GM12865 (cell line): ENCODE results near the gene C1QTNF12.
"Not testable (repeated sequence)": the region's sequence is repeated elsewhere in the genome, so short reads cannot be mapped to it uniquely, and the experiment has no call there.

Source experiments
- DNase-seq: peaks from one replicate; pipeline ENCODE4 v3.0.0; 2010; ENCODE audit warnings: low read depth
- H3K4me3 ChIP-seq: 2 replicates; pipeline ENCODE4 v1.5.1; 2011; ENCODE audit warnings: mild to moderate bottlenecking, low read depth, low read length, control low read depth
- TF ChIP-seq, protein P1 (sequence below): IDR thresholded peaks from 2 replicates; pipeline ENCODE4 v1.5.1; 2011; ENCODE audit warnings: low read length, control low read depth, low read depth, inconsistent platforms; ENCODE audit not compliant: insufficient read depth; ENCODE audit errors: missing control alignments

The C1QTNF12 gene

DNA sequence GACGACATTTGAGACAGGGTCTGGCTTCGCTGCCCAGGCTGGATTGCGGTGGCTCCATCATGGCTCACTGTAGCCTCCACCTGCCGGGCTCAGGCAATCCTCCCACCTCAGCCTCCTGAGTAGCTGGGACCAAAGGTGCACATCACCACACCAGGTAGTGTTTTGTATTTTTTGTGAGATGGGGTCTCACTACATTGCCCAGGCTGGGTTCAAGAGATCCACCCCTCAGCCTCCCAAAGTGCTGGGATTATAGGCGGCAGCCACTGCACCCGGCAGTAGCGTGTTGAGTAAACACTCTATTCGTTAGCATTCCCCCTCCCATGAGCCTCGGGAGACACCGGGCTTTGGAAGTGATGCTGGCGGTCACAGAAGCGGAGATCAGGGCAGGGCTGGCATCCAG, 6.8 kb upstream of the C1QTNF12 start:
- DNase-seq: no peak
- H3K4me3 ChIP-seq: no peak overlapping the region
- TF ChIP-seq, protein P1, sequence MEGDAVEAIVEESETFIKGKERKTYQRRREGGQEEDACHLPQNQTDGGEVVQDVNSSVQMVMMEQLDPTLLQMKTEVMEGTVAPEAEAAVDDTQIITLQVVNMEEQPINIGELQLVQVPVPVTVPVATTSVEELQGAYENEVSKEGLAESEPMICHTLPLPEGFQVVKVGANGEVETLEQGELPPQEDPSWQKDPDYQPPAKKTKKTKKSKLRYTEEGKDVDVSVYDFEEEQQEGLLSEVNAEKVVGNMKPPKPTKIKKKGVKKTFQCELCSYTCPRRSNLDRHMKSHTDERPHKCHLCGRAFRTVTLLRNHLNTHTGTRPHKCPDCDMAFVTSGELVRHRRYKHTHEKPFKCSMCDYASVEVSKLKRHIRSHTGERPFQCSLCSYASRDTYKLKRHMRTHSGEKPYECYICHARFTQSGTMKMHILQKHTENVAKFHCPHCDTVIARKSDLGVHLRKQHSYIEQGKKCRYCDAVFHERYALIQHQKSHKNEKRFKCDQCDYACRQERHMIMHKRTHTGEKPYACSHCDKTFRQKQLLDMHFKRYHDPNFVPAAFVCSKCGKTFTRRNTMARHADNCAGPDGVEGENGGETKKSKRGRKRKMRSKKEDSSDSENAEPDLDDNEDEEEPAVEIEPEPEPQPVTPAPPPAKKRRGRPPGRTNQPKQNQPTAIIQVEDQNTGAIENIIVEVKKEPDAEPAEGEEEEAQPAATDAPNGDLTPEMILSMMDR: no peak

DNA sequence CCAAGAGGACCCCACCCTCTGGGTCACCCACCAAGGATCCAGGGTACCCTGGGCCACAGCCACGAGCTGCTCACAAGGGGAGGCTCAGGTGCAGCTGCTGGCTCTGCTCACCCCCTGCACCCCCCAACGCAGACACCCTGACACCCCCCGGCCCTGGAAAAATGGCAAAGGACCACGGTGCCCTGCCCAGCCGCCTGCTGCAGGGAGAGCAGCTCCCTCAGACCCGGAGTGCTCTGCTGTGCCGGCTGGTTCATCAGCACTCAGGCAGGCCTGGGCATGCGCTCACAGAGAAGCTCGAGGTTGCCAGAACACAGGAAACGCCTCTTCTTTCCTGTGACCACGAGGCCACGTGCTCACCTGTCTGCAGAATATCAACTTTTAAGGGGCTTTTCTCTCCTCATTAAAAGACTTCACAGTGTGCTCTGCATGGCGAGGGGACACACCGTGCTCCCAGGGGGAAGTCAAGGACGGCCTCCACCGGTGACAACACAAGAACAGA, 4.3 kb upstream of the C1QTNF12 start:
- DNase-seq: peak; percentile 81
- TF ChIP-seq, protein P1: no peak
- peak overlapping the region; percentile 26 for H3K4me3 ChIP-seq

DNA sequence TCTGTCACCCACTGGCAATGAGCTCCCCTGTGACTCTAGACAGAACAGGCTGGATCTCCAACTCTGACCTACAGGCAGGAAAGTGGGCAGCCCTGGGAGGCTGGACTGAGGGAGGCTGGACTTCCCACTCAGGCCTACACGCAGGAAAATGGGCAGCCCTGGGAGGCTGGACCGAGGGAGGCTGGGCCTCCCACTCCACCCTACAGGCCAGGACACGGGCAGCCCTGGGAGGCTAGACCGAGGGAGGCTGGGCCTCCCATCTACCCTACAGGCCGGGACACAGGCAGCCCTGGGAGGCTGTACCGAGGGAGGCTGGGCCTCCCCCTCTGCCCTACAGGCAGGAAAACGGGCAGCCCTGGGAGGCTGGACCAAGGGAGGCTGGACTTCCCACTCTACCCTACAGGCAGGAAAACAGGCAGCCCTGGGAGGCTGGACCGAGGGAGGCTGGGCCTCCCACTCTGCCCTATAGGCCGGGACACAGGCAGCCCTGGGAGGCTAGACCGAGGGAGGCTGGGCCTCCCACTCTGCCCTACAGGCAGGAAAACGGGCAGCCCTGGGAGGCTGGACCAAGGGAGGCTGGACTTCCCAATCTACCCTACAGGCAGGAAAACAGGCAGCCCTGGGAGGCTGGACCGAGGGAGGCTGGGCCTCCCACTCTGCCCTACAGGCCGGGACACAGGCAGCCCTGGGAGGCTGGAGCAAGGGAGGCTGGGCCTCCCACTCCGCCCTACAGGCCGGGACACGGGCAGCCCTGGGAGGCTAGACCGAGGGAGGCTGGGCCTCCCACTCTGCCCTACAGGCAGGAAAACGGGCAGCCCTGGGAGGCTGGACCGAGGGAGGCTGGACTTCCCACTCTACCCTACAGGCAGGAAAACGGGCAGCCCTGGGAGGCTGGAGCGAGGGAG, 1.7 kb upstream of the C1QTNF12 start:
- not testable (repeated sequence) for H3K4me3 ChIP-seq

DNA sequence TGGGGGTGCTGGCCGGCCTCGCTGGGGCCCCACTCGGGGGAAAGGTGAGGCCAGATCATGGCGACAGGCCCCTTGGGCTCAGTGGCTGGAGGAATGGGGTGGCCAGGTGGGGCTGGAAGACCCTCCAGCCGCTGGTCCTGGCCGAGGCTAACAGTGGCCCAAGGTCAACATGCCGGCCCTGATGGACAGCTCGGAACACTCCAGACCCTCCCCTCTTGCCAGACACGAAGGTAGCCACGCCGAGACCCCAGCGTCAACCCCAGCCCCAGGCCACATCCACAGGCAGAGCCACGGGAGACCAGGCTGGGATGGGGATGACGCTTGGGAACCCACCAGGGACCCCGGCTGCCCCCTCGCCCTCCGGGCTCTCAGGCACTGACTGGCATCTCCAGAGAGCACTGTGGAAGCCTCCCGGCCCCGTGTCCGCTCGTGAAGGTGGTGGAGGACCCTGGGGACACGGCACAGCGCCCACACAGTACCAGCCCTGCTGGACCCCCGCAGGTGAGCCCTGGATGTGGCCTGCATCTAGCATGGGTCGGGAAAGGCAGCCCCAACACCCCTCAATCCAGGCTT, 905 bp upstream of the C1QTNF12 start:
- TF ChIP-seq, protein P1: no peak
- no peak for DNase-seq
- no peak overlapping the region for H3K4me3 ChIP-seq

More for the DNA sequence above, 1.7 kb upstream of the C1QTNF12 start:
- DNase-seq: not testable (repeated sequence)

DNA sequence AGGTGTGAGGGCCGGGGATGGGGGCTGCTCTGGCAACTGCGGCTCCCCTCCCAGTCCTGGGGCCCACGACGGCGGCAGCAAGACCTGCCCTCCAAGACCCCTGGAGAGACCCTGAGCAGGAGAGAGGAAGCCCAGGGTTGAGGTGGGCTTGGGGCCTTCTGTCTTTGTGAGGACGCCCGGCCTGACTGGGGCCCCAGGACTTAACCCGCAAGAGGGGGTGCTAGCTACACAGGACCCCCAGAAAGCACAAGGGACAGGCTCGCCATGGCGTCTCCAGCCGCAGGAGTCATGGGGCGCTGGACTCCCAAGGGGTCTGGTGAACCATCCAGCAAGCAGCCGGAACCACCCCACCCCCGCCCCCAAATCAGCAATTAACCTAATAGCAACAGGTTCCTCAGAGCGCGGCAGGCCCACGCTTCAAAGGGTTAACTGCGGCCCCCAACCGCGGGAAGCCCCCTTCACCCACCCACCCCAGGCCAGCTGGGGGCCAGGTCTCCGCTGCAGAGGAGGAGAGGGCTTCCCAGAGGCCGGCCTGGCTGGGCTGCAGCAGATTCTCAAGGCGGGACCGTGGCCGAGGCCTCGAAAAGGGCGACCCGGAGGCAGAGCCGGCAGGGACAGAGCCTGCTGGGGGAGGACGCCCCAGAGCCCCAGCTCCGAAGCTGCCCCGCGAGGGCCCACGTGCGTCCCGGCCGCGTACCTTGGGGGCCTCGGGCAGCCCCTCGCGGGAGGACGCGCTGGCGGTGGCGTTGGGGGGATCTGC, 525 bp downstream of the C1QTNF12 start:
- H3K4me3 ChIP-seq: no peak overlapping the region
- TF ChIP-seq, protein P1: no peak
- no peak for DNase-seq

DNA sequence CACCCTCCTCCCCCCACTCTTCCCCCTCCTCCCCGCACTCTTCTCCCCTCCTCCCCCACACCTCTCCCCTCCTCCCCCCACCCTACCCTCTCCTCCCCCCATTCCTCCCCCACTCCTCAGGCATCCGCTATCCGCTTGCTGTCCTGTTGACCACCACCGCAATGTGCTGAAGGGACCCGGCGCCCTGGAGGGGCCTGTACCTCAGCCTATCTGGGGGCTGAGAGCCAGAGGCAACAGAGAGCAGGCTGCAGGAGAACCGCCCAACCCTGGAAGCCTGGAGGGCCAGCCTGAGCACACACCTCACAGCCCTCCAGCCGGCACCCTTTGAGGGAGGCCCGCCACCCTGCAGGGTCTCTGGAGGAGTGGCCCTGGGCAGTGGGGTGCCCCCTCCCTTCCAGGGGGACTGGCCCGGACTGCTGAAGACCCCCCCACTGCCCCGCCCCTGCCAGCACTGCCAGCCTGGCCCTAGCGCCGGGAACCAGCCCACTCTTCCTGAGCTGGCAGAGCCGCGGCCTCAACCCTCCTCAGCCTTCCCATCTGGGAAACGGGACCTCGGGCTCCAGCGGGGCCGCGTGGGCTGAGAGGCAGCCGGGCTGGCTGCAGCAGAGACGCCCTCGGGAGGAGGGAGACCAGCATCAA, 1.2 kb downstream of the C1QTNF12 start:
- TF ChIP-seq, protein P1: no peak
- no peak for DNase-seq
- H3K4me3 ChIP-seq: no peak overlapping the region
